GM10266 (cell line): Measurements from ENCODE around the gene CNOT6.
"Not testable (repeated sequence)": the region's sequence is repeated elsewhere in the genome, so short reads cannot be mapped to it uniquely, and the experiment has no call there.

Source experiments
- DNase-seq: peaks from one replicate; pipeline ENCODE4 v3.0.0; 2012; ENCODE audit errors: extremely low spot score
- CTCF ChIP-seq: IDR thresholded peaks from 2 replicates; pipeline ENCODE4 v1.5.1; 2012; ENCODE audit warnings: mild to moderate bottlenecking, low read depth; ENCODE audit not compliant: control insufficient read depth, insufficient read depth; ENCODE audit errors: missing control alignments

The CNOT6 gene

GRCh38 chr5:180474569-180474968, 19.6 kb upstream of the CNOT6 start:
- no peak for TF ChIP-seq CTCF
- no peak for DNase-seq

GRCh38 chr5:180475969-180476524, 18.1 kb upstream of the CNOT6 start:
- not testable (repeated sequence) for DNase-seq

GRCh38 chr5:180484813-180485212, 9.4 kb upstream of the CNOT6 start:
- no peak for TF ChIP-seq CTCF
- no peak for DNase-seq

- no peak for DNase-seq
- TF ChIP-seq CTCF: no peak
These were observed 7.5 kb upstream of the CNOT6 start for GRCh38 chr5:180486636-180487149.

- no peak for TF ChIP-seq CTCF
- DNase-seq: no peak
These were observed 6.6 kb upstream of the CNOT6 start for GRCh38 chr5:180487556-180487955.

- DNase-seq: no peak
- no peak for TF ChIP-seq CTCF
These were observed 2.7 kb upstream of the CNOT6 start for GRCh38 chr5:180491496-180491895.

- no peak for TF ChIP-seq CTCF
- DNase-seq: no peak
These were observed 1.8 kb upstream of the CNOT6 start for GRCh38 chr5:180492226-180492903.
